Stimulated activated CD4-positive, alpha-beta T cell treated with anti-CD3 and anti-CD28 coated beads, Interleukin-15, amount 100 ng/mL, for 24 hours (primary cell): ENCODE measurements around the gene KRT6B.
"Not testable (repeated sequence)": the region's sequence is repeated elsewhere in the genome, so short reads cannot be mapped to it uniquely, and the experiment has no call there.

Experiments used
- DNase-seq: peaks from one replicate; pipeline ENCODE4 v3.0.0-alpha.2; 2020

Gene KRT6B

DNA sequence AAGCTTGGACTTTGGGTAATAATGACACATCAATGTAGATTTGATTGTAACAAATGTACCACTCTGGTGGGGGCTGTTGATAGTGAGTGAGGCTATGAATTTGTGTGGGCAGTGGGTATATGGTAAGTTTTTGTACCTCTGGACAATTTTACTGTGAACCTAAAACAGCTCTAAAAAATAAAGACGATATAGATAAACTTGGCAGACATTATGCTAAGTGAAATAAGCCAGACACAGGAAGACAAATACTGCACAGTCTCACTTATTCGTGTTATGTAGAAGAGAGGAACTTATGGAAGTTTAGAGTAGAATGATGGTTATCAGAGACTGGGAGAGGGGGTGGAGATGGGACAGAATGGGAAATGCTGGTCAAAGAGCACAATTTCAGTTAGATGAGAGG, 13.0 kb upstream of the KRT6B start:
- no peak for DNase-seq

DNA sequence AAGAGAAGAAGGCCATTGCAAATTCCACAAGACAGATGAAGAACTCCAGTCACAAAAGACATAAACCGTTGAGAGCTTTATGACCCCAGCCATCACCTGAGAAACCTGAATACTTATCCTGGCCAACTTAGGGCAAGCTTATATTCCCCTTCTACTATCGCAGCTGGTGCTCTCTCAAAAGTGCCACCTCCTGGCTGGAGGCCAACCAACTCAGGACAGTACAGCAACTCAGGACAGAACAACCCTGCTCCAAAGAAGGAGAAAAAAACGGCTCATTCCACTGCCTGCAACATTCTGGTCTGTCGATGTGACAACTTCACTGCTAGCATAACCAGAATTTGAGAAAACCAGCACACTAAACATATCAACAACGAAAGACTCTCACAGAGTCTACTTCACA, 9.7 kb upstream of the KRT6B start:
- DNase-seq, result no peak

DNA sequence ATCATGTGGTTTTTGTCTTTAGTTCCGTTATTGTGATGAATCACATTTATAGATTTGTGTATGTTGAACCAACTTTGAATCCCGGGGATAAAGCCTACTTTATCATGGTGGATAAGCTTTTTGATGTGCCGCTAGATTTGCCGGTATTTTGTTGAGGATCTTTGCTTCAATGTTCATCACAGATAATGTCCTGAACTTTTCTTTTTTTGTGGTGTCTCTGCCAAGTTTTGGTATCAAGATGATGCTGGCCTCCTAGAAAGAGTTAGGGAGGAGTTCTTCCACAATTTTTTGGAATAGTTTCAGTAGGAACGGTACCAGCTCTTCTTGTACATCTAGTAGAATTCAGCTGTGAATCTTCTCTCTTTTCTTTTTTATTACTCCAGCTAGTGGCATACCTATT, 6.9 kb upstream of the KRT6B start:
- no peak for DNase-seq

DNA sequence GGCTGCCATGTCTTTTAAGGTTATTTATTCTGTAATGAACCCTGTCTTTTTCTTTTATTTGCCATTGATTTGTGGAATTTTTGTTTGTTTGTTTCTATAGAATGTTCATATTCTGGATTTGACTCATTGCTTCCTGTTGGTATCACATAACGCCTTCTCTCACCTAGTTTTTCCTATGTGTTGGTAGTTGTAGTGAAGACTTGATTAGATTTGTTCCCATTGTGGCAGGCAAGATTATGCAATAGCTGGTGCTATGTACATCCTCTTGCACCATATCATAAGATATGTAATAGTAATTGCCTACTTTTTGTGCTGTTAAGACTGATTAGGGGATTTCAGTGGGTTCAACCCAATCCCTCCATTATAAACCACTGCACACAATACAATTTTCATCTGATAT, 3.9 kb upstream of the KRT6B start:
- DNase-seq, result no peak

DNA sequence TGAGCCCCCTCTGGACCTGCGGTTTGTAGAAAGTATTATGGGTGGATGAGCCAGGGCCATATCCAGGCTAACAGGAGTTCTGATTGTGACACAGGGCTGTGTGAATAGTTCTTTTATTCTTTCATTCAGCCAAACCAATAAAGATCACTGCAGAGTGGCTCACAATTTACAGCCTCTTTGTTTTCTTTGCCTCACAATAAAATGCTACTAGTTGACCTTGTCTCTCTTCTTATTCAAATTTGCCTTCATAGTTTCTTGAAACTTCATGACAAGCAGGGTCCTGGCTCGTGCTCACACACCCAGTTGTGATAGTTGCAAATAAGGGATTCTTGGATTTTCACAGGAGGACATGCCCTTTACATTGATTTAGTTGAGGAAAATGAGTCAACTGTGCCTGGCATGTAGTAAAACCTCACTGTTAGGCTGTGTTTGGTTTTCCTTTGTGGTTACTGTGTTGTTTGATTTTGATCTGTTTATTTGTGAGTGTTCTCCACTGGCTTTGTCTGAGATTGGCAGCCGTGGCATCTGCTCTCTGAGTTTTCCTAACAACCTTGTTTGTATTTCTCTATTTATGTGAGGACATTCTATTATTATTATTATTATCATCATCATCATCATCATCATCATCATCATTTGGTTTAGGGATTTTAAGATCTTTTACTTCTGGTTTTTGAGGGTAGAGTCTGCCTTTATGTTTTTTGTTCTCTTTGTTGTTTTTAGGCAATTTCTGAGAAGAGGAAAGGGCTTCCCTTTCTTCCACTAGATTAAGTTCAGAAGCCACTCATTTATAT, 2.7 kb upstream of the KRT6B start:
- no peak for DNase-seq

DNA sequence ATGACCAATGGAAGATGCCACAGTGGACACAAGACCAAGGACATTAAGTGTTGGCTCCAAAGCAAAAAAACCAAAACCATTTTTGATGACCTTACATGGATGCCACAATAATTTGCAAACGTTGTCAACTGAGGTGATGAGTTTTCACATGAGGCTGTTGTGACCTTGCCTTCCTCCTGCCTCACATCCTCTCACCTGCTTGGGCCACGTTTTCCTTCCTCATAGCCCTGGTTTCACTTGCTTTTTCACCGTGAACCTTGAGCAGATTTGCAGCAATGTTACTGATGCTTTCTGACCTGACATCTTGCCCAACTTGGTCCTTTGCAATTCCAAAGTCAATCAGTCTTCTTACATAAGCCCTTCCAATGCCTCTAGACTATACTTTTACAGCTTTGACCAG, 3.7 kb downstream of the KRT6B start:
- DNase-seq, result no peak

DNA sequence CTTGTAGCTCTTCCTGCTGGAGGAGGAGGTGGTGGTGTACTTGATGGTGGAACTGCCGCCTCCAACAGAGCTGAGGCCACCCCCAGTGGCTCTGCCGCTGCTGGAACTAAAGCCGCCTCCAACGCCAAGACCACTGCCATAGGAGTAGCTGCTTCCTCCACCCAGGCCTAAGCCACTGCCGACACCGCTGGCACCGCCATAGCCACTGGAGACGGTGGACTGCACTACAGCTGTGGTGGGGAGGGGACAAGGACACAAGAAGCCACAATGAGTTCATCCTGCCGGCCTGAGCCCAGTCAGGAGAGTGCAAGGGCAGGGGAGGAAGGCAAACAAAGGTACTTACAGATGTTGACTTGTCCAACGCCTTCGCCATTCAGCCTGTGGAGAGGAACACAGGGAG, 4.8 kb downstream of the KRT6B start:
- DNase-seq, result not testable (repeated sequence)

DNA sequence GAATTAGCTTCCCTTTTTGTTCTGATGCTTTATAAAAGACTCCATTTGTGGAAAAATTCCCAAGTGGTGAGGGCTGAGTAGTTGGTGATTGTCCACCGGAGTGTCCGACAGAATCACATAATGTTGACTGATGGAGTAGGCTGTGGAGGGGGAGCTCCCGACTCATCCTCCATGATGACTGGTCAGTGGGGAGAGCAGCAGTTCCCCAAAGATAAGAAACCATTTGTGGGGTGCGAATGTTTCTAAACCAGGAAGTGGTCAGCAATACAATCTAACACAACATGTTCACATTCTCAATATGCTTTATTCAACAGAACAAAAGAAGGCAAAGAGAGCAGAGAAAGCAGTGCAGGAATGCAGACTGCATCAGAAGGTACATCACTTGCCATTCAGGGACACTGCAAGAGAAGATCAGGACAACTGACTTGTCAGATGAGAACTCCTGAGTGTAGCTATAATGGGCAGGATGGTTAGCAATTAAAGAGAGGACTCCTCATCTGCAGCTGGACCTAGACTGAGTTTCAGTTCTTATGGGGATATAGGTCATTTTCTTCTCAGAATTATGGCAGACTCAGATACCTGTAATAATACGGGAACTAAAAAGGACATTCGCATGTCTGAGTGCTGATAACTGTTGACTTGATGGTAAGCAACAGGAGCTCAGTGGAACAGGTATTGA, 5.4 kb downstream of the KRT6B start:
- no peak for DNase-seq

DNA sequence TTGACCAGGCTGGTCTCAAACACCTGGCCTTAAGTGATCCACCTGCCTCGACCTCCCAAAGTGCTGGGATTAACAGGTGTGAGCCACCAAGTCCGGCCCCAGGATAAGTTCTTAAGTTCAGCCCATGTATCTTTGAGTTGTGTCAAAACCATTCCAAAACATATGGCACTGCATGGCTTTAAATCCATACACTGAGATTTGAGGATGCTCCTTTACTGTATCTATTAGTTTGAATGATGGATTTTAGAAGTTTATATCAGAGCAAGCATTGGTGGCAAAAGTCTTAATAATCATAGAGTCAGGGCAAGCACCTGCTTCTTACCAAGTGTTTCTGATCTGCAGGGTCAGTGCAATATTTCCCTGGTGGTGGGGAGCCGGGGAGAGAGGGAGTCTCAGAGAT, 6.1 kb downstream of the KRT6B start:
- no peak for DNase-seq

DNA sequence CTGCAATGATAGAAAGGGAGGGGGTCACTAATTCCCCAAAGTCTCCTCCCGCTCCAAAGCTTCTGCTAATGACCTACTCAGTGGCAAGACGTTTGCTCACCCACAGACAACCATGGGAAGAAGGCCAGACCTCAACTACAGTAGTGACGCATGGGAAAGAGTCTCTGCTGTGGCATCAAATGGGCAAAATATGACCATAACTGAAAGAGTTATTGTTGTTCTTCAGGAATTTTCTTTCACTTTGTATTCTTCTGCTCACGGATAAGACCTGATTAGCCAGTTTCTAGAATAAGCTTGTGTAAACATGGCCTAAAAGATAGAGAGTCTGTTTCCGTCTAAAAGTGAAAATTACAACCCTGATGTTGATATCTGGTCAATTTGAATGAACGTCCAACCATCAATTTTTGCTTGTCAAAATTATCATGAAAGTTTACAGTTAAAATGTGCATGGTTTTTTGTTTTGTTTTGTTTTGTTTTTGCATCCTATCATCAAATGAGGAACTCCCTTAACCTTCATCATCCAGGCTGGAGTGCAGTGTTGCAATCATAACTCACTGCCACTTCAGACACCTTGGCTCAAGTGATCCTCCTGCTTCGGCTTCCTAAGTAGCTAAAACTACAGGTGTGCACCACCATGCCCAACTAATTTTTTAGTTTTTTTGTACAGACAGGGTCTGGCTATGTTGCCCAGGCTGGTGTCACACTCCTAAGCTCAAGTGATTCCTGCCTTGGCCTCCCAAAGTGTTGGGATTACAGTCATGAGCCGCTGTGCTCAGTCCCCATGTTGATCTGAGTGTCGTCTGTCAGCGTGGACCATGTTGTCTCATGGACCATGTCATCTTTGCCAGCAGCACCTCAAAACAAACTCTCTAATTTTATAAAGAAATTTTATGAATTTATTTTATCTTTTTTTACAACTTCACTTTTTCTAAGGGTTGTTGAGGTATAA, 7.0 kb downstream of the KRT6B start:
- DNase-seq, result no peak

DNA sequence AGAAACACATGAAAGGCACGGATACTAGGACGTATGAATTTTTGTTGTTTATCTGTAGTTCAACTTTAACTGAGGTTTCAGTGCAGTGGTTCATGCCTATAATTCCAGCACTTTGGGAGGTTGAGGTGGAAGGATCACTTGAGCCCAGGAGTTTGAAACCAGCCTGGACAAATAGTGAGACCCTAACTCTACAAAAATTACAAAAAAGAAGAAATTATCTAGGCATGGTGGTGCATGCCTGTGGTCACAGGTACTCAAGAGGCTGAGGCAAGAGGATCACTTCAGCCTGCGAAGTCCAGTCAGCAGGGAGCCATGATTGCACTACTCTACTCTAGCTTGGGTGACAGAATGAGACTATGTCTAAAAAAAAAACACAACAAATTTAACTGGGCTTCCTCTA, 8.0 kb downstream of the KRT6B start:
- DNase-seq, result no peak

DNA sequence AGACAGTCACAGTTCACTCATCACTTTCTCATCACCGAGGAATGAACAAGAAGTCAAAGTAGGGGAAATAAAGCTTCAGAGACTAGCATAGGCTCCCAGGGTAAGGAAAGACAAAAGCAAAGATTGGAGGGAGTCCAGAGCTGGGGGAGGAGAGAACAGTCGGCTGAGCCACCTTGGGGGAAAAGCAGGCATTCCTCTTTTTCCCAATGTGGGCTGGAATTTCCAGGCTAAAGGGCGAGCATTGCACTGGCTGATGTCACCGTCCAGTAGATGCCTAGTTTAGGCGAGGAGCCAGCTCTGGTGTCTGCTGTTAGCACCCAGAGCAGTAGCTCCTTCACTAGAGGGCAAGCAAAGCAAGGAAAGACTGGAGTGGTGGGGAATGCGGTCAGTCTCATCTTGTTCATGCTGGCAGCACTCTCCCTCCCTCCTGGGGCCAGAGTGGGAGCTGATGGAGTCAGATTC, 9.3 kb downstream of the KRT6B start:
- DNase-seq, result no peak

DNA sequence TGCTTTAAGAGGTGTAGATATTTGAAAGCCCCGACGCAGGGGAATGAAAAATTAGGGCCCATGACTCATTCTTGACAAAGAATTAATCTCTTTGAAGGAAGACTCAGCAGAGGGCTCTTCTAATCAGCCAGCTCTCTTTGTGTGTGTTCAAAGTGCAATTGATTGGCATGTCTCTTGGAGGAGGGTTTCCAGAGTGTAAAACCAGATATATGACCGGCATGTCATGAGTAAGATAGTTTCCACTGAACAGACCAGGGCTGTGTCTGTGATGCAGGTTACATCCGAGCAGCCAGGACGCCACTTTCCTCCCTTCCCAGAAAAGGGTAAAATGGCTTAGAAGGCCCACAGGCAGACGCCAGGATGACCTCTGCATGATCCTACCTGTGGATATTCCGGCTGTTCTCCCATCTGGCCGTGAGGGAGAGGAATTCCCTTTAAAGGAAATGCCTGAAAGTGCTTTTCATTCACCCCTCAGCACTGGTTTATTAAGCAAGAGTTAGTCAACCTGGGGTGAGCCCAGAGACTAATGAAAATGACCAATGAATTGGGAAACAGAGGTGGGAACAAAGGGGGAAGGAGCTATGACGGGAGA, 10.5 kb downstream of the KRT6B start:
- DNase-seq, result no peak

DNA sequence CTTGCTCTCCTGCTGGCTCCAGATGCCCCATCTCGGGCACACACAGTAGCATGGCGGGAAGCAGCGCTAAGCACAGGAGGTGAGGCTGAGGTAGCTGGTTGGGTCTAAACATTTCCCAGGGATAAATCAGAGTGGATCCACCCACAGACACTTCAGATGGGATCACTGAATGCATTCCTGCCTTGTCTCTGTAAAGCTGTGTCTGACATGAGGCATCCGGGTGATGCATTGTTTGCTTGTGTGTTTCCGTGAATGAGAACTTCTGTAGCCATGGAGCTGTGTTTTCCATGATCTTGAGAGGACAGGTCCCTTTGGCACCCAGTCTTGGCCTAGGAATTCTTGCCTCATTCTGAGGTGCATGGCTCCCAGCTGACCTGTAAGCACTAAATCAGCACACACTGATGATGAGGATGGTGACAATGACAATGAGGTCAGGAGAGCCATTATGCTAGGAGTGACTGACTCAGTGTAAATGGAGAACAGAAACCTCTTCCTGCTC, 11.1 kb downstream of the KRT6B start:
- DNase-seq, result no peak

DNA sequence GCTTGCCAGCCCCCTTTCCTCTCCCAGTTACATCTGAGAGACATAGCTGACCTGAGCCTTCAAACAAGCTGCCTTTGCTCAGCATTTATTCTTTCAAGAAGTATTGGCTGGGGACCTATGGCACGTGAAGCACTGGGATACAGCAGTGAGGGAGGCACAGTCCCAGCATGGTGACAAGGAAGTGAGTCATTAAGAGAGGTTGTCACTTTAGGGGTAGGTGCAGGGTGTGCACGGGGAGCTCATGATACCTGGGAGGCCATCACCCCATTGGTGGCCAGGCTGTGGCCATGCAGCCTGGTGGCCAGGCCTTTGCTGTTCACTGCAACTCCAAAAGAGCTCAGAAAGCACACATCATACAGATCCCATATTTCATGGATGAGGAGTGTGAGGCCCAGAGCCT, 12.1 kb downstream of the KRT6B start:
- no peak for DNase-seq

DNA sequence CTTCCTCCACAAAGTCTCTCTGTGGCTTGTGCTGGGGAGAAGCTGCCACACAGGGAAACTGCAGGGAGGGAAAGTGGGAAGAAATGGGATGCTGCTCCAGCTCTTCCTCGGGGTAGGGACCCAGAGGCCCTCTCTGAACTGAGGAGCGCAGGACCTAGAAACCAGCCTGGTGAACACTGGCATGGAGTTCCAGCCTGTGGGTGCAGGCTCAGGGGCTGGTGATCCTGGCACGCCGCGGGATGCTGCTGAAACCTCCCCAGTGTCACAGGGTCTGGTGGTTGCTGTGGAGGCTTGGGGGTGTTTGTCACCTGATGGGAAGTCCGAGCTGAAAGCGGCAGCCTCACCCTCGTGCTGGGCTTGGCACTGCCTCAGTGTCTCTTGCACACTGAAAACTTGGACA, 12.5 kb downstream of the KRT6B start:
- no peak for DNase-seq

DNA sequence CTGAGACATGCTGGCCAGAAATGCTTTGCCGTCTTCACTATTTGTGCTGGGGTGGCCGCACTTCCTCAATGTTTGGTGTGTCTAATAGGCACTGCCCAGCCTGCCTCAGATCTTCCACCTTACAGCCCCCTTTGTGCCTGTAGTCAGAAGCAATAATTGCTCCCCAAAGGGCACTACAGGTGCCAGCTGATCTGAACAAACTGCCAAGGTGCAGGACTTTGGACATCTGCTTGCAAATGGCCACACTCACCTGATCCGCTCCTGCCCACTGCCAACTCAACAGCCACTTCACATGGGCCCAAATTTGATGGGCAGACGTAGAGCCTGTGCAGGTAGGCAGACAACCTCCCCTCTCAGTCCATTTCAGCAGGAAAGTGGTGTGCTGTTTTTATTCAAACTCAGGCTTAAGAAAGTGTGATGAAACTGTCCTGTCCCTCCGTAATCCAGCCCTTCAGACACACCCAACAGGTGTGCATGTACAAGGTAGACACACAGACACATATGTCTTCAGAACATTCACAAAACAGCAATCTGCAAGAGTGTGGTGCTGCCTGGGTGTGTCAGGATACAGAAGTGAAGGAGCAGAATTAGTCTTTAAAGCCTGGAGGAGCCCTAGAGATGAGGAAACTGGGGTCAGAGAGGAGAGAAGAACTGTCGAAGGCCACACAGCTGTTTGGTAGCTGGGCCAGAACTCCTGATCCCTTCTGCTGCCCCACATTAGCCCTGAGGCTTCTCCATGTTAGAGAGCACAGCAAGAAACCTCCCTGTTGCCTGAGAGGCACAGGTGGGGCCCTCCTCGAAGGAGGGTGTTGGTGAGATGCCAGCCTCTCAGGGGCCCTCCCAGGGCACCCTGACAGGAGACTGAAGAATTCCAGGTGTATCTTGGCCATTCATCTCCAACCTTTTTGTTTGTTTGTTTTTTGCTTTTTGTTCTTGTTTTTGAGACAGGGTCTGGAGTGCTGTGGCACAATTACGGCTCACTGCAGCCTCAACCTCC, 13.3 kb downstream of the KRT6B start:
- no peak for DNase-seq

DNA sequence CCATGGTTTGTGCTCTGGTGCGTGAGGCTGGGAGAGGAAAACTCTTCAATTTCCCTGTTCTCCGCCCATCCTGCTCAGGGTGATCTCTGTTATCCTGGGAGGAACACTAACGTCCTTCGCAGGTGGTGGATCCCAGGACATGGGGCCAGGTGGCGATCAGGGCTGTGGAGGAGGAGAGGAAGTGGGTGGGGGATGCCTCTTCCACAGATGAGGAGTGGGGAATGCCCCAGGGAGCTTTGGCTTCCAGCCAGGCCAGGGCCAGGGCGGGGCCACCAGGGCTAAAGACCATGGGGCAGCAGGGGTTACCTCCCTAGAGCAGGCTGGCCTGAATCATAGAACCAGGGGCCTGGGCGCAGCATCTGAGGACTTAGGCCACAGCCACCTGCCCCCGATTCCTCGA, 14.4 kb downstream of the KRT6B start:
- no peak for DNase-seq

DNA sequence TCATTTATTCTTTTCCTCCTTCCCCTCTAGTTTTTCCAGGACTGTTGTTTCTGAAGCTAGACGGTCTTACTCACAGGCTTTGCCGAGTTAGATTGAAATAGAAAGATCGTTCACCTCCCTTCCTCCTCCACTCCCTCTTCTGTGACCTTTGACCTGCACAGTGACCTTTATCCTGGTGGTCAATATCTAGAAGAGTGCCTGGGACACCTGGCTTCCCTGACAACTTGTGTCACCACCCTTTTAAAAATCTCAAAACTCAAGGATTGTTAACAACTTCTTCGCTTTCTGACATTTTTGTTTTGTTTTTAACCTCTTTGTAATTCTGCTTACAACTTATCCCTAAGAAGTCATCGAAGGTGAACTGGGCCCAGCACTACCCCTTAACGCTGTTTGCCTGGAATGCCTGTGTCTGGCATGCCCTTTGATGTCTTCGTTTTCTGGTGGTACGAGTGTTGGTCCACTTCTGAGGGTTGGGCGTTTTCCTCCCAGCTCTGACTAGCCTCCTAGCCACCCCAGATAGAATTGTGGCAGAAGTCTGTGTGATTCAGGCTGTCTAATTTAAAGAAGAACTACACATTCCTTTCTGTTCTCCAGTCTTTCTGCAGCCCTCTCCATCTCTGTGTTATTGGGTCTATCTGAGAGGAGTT, 15.0 kb downstream of the KRT6B start:
- DNase-seq, result no peak

DNA sequence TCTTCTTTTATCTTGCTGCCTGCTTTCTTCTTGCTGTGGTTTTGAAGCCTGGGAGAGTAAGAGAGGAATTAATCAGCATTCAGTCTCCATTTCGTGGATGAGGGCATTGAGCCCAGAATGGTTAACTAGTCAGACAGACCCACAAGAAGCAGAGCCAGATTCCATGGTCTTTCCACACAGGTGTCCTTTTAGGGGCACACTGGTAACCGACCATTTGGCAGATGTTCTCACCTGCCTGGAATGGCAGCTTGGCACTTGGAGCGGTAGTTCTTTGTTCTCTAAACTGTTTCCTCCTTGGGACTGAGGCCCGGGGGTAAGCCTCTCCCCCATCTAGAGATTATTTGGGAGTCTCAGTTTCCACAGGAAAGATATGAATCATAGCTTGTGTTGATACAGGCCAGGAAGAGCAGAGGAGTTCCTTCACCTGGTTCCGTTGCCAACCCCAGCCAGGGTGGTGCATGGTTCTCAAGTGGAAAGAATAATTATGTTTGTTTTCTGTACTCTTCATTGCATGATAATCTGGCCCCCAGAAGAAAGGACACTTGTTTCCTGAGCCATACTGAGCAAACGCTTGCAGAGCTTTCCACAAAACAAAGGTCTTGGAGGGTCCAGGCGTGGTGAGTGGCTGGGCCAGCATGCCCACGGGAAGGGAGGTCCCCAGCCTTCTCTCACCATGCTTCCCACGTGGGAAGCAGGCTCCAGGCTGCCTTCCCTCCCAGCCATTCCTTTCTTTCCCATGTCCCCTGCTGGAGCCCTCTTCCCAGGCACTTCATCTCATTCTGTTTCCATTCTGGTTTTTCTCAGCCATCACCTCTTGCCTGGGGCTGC, 15.7 kb downstream of the KRT6B start:
- DNase-seq, result no peak
